H1 (cell line): ENCODE measurements around the gene CCDC38. TPM values are rescaled to one million over a fixed set of nuclear protein-coding genes. Genes with fewer than 3 reads are reported as not detected.

ENCODE experiments used
- CTCF ChIA-PET: fragments of 300-600 bp; sonication (Branson Sonifier 250); formaldehyde crosslinking; loops from one replicate; lab custom pipeline; 2021; ENCODE audit not compliant: partially characterized antibody; lab: Charles Lee
- POLR2A ChIA-PET: fragments of 300-600 bp; sonication (Branson Sonifier 250); formaldehyde crosslinking; loops from one replicate; lab custom pipeline; 2021; ENCODE audit warnings: inconsistent platforms; ENCODE audit not compliant: partially characterized antibody; lab: Charles Lee
- DNase-seq, 2 experiments: peaks; one replicate each; pipeline versions ENCODE4 v3.0.0 to v3.0.0-alpha.2; 2010 to 2022; ENCODE audit warnings: low spot score in 2 of 2, low read depth in 1 of 2, mixed read lengths in 1 of 2
- FAIRE-seq: peaks from 2 replicates; lab custom pipeline; 2011; peaks lifted over from hg19 to GRCh38; lab: Jason Lieb, UNC
- H2AFZ ChIP-seq: 2 replicates; pipeline ENCODE4 v1.8.1; 2012; ENCODE audit warnings: low read length, inconsistent platforms
- H2AK5ac ChIP-seq: 2 replicates; pipeline ENCODE4 v1.6.1; 2013; ENCODE audit warnings: low read depth, low read length
- H2BK120ac ChIP-seq: replicated peaks from 2 replicates; pipeline ENCODE3; 2013; ENCODE audit warnings: low read depth, low read length, inconsistent platforms
- H2BK12ac ChIP-seq: 2 replicates; pipeline ENCODE4 v1.6.1; 2013; ENCODE audit warnings: low read depth, low read length
- H2BK15ac ChIP-seq: 2 replicates; pipeline ENCODE4 v1.6.1; 2013; ENCODE audit warnings: low read length
- H2BK20ac ChIP-seq: 2 replicates; pipeline ENCODE4 v1.6.1; 2013; ENCODE audit warnings: low read length
- H2BK5ac ChIP-seq: 2 replicates; pipeline ENCODE4 v1.6.1; 2013; ENCODE audit warnings: low read depth, low read length
- H3K14ac ChIP-seq: 2 replicates; pipeline ENCODE4 v1.6.1; 2013; ENCODE audit warnings: inconsistent platforms; ENCODE audit not compliant: insufficient read length
- H3K18ac ChIP-seq: 2 replicates; pipeline ENCODE4 v1.6.1; 2013; ENCODE audit warnings: low read length; ENCODE audit errors: extremely low read depth
- H3K23ac ChIP-seq: 2 replicates; pipeline ENCODE4 v1.6.1; 2013; ENCODE audit warnings: inconsistent platforms; ENCODE audit not compliant: insufficient read length
- H3K23me2 ChIP-seq: 2 replicates; pipeline ENCODE4 v1.6.1; 2013; ENCODE audit warnings: low read depth, low read length
- H3K27ac ChIP-seq: 2 replicates; pipeline ENCODE4 v1.6.1; 2011; ENCODE audit warnings: low read depth, low read length, inconsistent platforms
- H3K27me3 ChIP-seq, 4 experiments: replicated peaks in 1 of 4; 1 replicate in 1 of 4; 2 replicates in 3 of 4; pipeline versions ENCODE4 v1.6.1 to v1.8.1; 2011 to 2013; ENCODE audit warnings: low read length in 3 of 4, mild to moderate bottlenecking in 3 of 4, inconsistent platforms in 2 of 4, mixed read lengths in 2 of 4, moderate library complexity in 1 of 4; ENCODE audit not compliant: control insufficient read depth in 3 of 4, insufficient read depth in 3 of 4; ENCODE audit errors: extremely low read depth in 1 of 4
- H3K36me3 ChIP-seq, 4 experiments: 2 replicates each; pipeline versions ENCODE4 v1.6.1 to v1.8.1; 2011 to 2013; ENCODE audit warnings: mild to moderate bottlenecking in 4 of 4, low read length in 3 of 4, moderate library complexity in 2 of 4, control low read depth in 1 of 4, inconsistent platforms in 1 of 4; ENCODE audit not compliant: insufficient read depth in 4 of 4, control insufficient read depth in 2 of 4
- H3K4ac ChIP-seq: replicated peaks from 2 replicates; pipeline ENCODE3; 2013; ENCODE audit warnings: low read length, low read depth, mixed read lengths, inconsistent platforms; ENCODE audit not compliant: insufficient read length
- H3K4me1 ChIP-seq, 4 experiments: replicated peaks in 1 of 4; 1 replicate in 1 of 4; 2 replicates in 3 of 4; pipeline versions ENCODE4 v1.6.1 to v1.8.1; 2011 to 2013; ENCODE audit warnings: low read length in 3 of 4, inconsistent platforms in 2 of 4, mixed read lengths in 1 of 4; ENCODE audit not compliant: insufficient read depth in 4 of 4, control insufficient read depth in 3 of 4
- H3K4me2 ChIP-seq, 2 experiments: 2 replicates each; pipeline versions ENCODE4 v1.6.1 to v1.8.1; 2011 to 2013; ENCODE audit warnings: low read depth in 2 of 2, low read length in 2 of 2, control low read depth in 1 of 2, inconsistent platforms in 1 of 2, mild to moderate bottlenecking in 1 of 2; ENCODE audit not compliant: insufficient read depth in 1 of 2
- H3K4me3 ChIP-seq, 4 experiments: fragments of 200-600, 300-600 bp in 1 of 4; sonication (generic), shearing (Covaris generic), sonication (Bioruptor Twin) in 1 of 4; 2 replicates each; pipeline versions ENCODE4 v1.5.1 to v1.8.1; 2011 to 2016; ENCODE audit warnings: low read length in 4 of 4, low read depth in 3 of 4, control low read depth in 2 of 4, inconsistent platforms in 2 of 4, mild to moderate bottlenecking in 2 of 4, mixed read lengths in 1 of 4, moderate library complexity in 1 of 4; ENCODE audit not compliant: insufficient read depth in 2 of 4; ENCODE audit errors: extremely low read depth in 1 of 4
- H3K56ac ChIP-seq: replicated peaks from 2 replicates; pipeline ENCODE3; 2013; ENCODE audit warnings: low read depth, mild to moderate bottlenecking, mixed read lengths, low read length, inconsistent platforms; ENCODE audit not compliant: insufficient read length
- H3K79me1 ChIP-seq: 2 replicates; pipeline ENCODE4 v1.6.1; 2013; ENCODE audit warnings: low read depth, low read length, control low read depth
- H3K79me2 ChIP-seq, 2 experiments: 2 replicates each; pipeline versions ENCODE4 v1.6.1 to v1.8.1; 2012 to 2013; ENCODE audit warnings: low read length in 2 of 2, mild to moderate bottlenecking in 2 of 2, inconsistent platforms in 1 of 2; ENCODE audit not compliant: insufficient read depth in 2 of 2, control insufficient read depth in 1 of 2
- H3K9ac ChIP-seq, 4 experiments: replicated peaks in 1 of 4; 1 replicate in 1 of 4; 2 replicates in 3 of 4; pipeline versions ENCODE4 v1.6.1 to v1.8.1; 2011 to 2013; ENCODE audit warnings: low read depth in 3 of 4, low read length in 3 of 4, control low read depth in 2 of 4, mild to moderate bottlenecking in 2 of 4, moderate library complexity in 2 of 4, inconsistent platforms in 1 of 4; ENCODE audit errors: extremely low read depth in 1 of 4
- H3K9me3 ChIP-seq, 2 experiments: 2 replicates each; pipeline versions ENCODE4 v1.6.1 to v1.8.1; 2012 to 2013; ENCODE audit warnings: mild to moderate bottlenecking in 2 of 2, moderate library complexity in 2 of 2, control low read depth in 1 of 2, inconsistent platforms in 1 of 2, low read depth in 1 of 2, low read length in 1 of 2, mixed read lengths in 1 of 2; ENCODE audit not compliant: insufficient read depth in 2 of 2
- H4K20me1 ChIP-seq, 2 experiments: replicated peaks in 1 of 2; 2 replicates each; pipeline versions ENCODE3 to v1.8.1; 2011 to 2013; ENCODE audit warnings: inconsistent platforms in 2 of 2, low read length in 2 of 2, mild to moderate bottlenecking in 1 of 2; ENCODE audit not compliant: insufficient read depth in 2 of 2, control insufficient read depth in 1 of 2
- H4K5ac ChIP-seq: 2 replicates; pipeline ENCODE4 v1.6.1; 2013; ENCODE audit warnings: low read length, low read depth, mixed read lengths, inconsistent platforms; ENCODE audit not compliant: insufficient read length
- H4K8ac ChIP-seq: 2 replicates; pipeline ENCODE4 v1.8.0; 2013; ENCODE audit warnings: mild to moderate bottlenecking, moderate library complexity, low read length, inconsistent platforms; ENCODE audit not compliant: insufficient read depth; ENCODE audit errors: extremely low read depth
- H4K91ac ChIP-seq: replicated peaks from 2 replicates; pipeline ENCODE3; 2013; ENCODE audit warnings: low read length, mixed read lengths, inconsistent platforms; ENCODE audit not compliant: insufficient read length
- ATF2 ChIP-seq: IDR thresholded peaks from 2 replicates; pipeline ENCODE4 v1.6.1; 2012; ENCODE audit warnings: low read length, inconsistent platforms
- BCL11A ChIP-seq, 2 experiments: IDR thresholded peaks; one replicate each; pipeline ENCODE4 v1.6.1; 2011; ENCODE audit warnings: low read depth in 2 of 2, low read length in 2 of 2, mild to moderate bottlenecking in 2 of 2
- CHD1 ChIP-seq: IDR thresholded peaks from 2 replicates; pipeline ENCODE4 v1.6.1; 2012; ENCODE audit warnings: low read depth, low read length, improper control_type of control experiment
- E2F6 ChIP-seq: IDR thresholded peaks from 2 replicates; pipeline ENCODE4 v1.6.1; 2012; ENCODE audit warnings: inconsistent platforms
- NANOG ChIP-seq: IDR thresholded peaks from 2 replicates; pipeline ENCODE4 v1.6.1; 2011; ENCODE audit warnings: low read length, low read depth, mild to moderate bottlenecking, inconsistent platforms; ENCODE audit not compliant: insufficient read depth, poor library complexity, severe bottlenecking
- RXRA ChIP-seq: IDR thresholded peaks from 2 replicates; pipeline ENCODE4 v1.6.1; 2011; ENCODE audit warnings: low read depth, mild to moderate bottlenecking, low read length, moderate library complexity; ENCODE audit not compliant: insufficient read depth
- SIRT6 ChIP-seq: IDR thresholded peaks from one replicate; pipeline ENCODE4 v1.7.1; 2012; ENCODE audit warnings: low read length, inconsistent platforms
- WGBS, 2 experiments: shearing (Covaris generic) in 1 of 2; methylation state at CpG; one replicate each; pipeline versions ENCODE4 v1.1.6 to v1.1.7; 2013 to 2015; ENCODE audit warnings: low lambda C conversion rate in 2 of 2, mixed read lengths in 2 of 2, inconsistent platforms in 1 of 2, low coverage in 1 of 2, missing lambda C conversion rate in 1 of 2; ENCODE audit not compliant: insufficient replicate concordance in 2 of 2, insufficient coverage in 1 of 2, insufficient read length in 1 of 2; ENCODE audit errors: extremely low coverage in 1 of 2, missing lambda C conversion rate in 1 of 2; 5-methylcytosine and 5-hydroxymethylcytosine counted together
- polyA plus RNA-seq, 7 experiments: library from polyadenylated mRNA; depleted of rRNA in 3 of 7; stranded (reverse) in 5 of 7; unstranded in 2 of 7; fragments of >200 nt in 5 of 7; fragments of 200-250 nt in 2 of 7; gene quantifications; 1 replicate in 5 of 7; 2 replicates in 1 of 7; 4 replicates in 1 of 7; pipeline versions ENCODE4 v1.2.1 to v1.2.3, GENCODE V29; 2011 to 2013; ENCODE audit warnings: missing spikeins in 2 of 7, mixed read lengths in 2 of 7
- total RNA-seq: library from RNA; stranded (reverse); fragmentation: NEBNext Ultra II Directional; extraction: Animal tissue kit (Norgen Biotek cat#: 25700); gene quantifications from 2 replicates; pipeline ENCODE4 v1.2.1, GENCODE V29; 2021

The CCDC38 gene
- total and polyA plus RNA-seq, 2 of the 8 experiments (the other 6 are each of a cell fraction or from before 2014, with no cell fraction given): not detected

- no peaks in the 10 kb centered on the region for H3K4me1 ChIP-seq
- WGBS, 2 experiments: 75% methylated on average over 5 of the region's 5 CpGs; no CpG with 5 or more reads in 1 of the 2 experiments
- H3K9ac ChIP-seq: no peak overlapping the region
- POLR2A ChIA-PET: no interaction called here
- H2BK5ac ChIP-seq: no peak overlapping the region
- no peak overlapping the region for H2BK12ac ChIP-seq
- no peak overlapping the region for H3K4me2 ChIP-seq
- H2AFZ ChIP-seq: no peak overlapping the region
- H2BK20ac ChIP-seq: no peak overlapping the region
- DNase-seq: no peak
- no peak overlapping the region for H2AK5ac ChIP-seq
- no peak overlapping the region for H4K91ac ChIP-seq
- H3K4ac ChIP-seq: no peak overlapping the region
- H4K8ac ChIP-seq: no peak overlapping the region
- no peak overlapping the region for H3K56ac ChIP-seq
- H3K4me3 ChIP-seq: no peak overlapping the region
- TF ChIP-seq NANOG: no peak
- TF ChIP-seq BCL11A (IDR thresholded peaks at IDR 0.05; ENCODE audit: low read depth in 2 of 2, low read length in 2 of 2): no peak
- no peak for TF ChIP-seq ATF2
- TF ChIP-seq RXRA: no peak
- no peak for TF ChIP-seq SIRT6
- TF ChIP-seq CHD1: no peak
- TF ChIP-seq E2F6: no peak
- TF ChIP-seq, all 59 proteins: peak for 0
- Histone ChIP-seq H2BK15ac (no peak overlapping the region), H3K27ac (no peak overlapping the region), H3K23me2 (no peaks in the 10 kb centered on the region), H3K9me3 (0 out of 4 replicates have a peak, but pooled peaks cover 0 to 3% of the 10 kb centered on the region in 2 experiments), H2BK120ac (no peak overlapping the region), H3K27me3 (no peaks in the 10 kb centered on the region; a peak in 1 of 7 replicates), H3K14ac (no peak overlapping the region), H4K5ac (no peak overlapping the region), H3K18ac (no peak overlapping the region), H3K23ac (no peak overlapping the region), H3K36me3 (no peaks in the 10 kb centered on the region), H3K79me2 (no peaks in the 10 kb centered on the region), H3K79me1 (no peaks in the 10 kb centered on the region), H4K20me1 (no peaks in the 10 kb centered on the region)
- CTCF ChIA-PET: interaction anchor here (0.5 to 1.7 kb wide), 2 partner anchors 12 to 79 kb away, joined by 3 to 4 read pairs; no protein-coding TSS in a partner anchor
- FAIRE-seq: no peak
Measured at GRCh38 chr12:95887311-95887710, 55.1 kb downstream of the CCDC38 start.
